ENCODE measurements around the gene RIMS3.

DNA sequence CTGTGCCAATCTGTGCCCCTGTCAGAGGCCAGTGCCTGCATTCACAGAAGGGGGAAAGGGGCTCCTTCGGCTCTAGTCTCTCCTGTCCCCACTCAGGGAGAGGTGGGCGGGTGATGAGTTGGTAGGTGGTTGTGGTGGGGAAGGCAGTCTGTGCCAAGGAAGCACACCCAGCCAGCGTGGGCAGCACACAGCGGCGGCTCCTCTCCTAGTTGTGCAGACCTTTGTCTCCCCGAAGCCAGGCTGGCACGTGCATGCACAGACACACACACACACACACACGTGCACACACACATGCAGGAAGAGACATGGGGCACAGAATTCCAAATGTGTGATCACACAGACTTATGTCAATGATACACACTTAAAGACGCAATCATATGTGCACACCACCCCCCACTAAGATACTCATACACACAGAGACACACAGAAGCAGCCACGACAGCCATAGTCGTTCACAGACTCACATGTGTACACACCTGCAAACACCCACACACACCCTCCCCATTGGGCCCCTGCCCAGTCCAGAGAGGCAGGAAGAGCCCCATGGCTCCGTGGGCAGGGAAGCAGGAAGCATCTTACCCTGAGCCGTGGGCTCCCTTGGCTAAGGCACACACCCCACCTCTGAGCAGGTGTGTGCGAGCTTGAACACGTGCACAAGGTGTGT lies 16.4 kb downstream of the RIMS3 start:
- TF ChIP-seq, protein P1, sequence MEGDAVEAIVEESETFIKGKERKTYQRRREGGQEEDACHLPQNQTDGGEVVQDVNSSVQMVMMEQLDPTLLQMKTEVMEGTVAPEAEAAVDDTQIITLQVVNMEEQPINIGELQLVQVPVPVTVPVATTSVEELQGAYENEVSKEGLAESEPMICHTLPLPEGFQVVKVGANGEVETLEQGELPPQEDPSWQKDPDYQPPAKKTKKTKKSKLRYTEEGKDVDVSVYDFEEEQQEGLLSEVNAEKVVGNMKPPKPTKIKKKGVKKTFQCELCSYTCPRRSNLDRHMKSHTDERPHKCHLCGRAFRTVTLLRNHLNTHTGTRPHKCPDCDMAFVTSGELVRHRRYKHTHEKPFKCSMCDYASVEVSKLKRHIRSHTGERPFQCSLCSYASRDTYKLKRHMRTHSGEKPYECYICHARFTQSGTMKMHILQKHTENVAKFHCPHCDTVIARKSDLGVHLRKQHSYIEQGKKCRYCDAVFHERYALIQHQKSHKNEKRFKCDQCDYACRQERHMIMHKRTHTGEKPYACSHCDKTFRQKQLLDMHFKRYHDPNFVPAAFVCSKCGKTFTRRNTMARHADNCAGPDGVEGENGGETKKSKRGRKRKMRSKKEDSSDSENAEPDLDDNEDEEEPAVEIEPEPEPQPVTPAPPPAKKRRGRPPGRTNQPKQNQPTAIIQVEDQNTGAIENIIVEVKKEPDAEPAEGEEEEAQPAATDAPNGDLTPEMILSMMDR (optimal IDR thresholded peaks at IDR 0.05 in 1 of 3, IDR thresholded peaks at IDR 0.05 in 1 of 3, conservative IDR thresholded peaks at IDR 0.05 in 1 of 3; ENCODE audit: extremely low read depth in 1 of 3, insufficient read depth in 2 of 3, low read length in 3 of 3), result no peak
- no peak for TF ChIP-seq EZH2 (IDR thresholded peaks at IDR 0.05; ENCODE audit: low read length)

Data from keratinocyte (primary cell).